Ovary (tissue), 3 donors: ENCODE data around the gene ATP7A.

ENCODE experiments used
- CTCF ChIP-seq, 3 donors: fragments of 450-650 bp in 2 of 3; fragments of 200-600 bp in 1 of 3; IDR thresholded peaks; one replicate each; pipeline versions ENCODE4 v1.5.1 to v1.8.0; 2016 to 2022; ENCODE audit warnings: antibody characterized with exemption in 3 of 3, mild to moderate bottlenecking in 1 of 3
- POLR2A ChIP-seq: fragments of 450-650 bp; IDR thresholded peaks from one replicate; pipeline ENCODE4 v1.6.1; 2017; ENCODE audit warnings: antibody characterized with exemption, mild to moderate bottlenecking, moderate library complexity
- donor health status: DM: no; HTN: no; CAD: no.

- TF ChIP-seq CTCF (IDR thresholded peaks at IDR 0.05) = no peak
- TF ChIP-seq POLR2A = no peak
Observed at GRCh38 chrX:77962068-77962902, 51.8 kb downstream of the ATP7A start.
